Pulmonary artery endothelial cell (primary cell): ENCODE data around the gene SPINK1. TPM values are rescaled to one million over a fixed set of nuclear protein-coding genes. Genes with fewer than 3 reads are reported as not detected.

Experiments
- total RNA-seq: library from RNA; depleted of rRNA; stranded (reverse); fragments of >200 nt; gene quantifications from 2 replicates; pipeline ENCODE4 v1.2.3, GENCODE V29; 2014

The SPINK1 gene
- total RNA-seq, 1 donor from 2014 or later = not detected

Other genes with a start within 250 kb of the SPINK1 start
- under 0.01 TPM in 1 of 2 replicates, not detected in the other for gene JAKMIP2, start 48.9 kb downstream of the SPINK1 start, total RNA-seq
- gene SCGB3A2, start 47.0 kb upstream of the SPINK1 start, total RNA-seq = not detected in 2 replicates
- gene C5orf46, start 74.9 kb upstream of the SPINK1 start, total RNA-seq = 0.21 TPM in 1 of 2 replicates, not detected in the other
- 0.26 TPM in 1 of 2 replicates, not detected in the other for gene SPINK5, start 232.3 kb upstream of the SPINK1 start, total RNA-seq